MCF 10A (cell line): Measurements from ENCODE around the gene LEMD2. TPM values are rescaled to one million over a fixed set of nuclear protein-coding genes. Genes with fewer than 3 reads are reported as not detected.

ENCODE experiments used
- BruUV-seq: library from RNA; stranded (reverse); fragments of 400-500 nt; replicated peaks from 2 replicates; lab custom pipeline; 2021; lab: Mats Ljungman, UMichigan
- CTCF ChIA-PET: fragments of 300-600 bp; sonication (Branson Sonifier 250); formaldehyde crosslinking; extraction: SDS; loops from one replicate; lab custom pipeline; 2021; ENCODE audit warnings: antibody characterized with exemption, inconsistent platforms; lab: Yijun Ruan, JAX
- POLR2A ChIA-PET: fragments of 300-600, 350-650 bp; sonication (Branson Sonifier 250); formaldehyde crosslinking; extraction: SDS; loops from one replicate; lab custom pipeline; 2020; ENCODE audit warnings: antibody characterized with exemption, inconsistent platforms; lab: Yijun Ruan, JAX
- DNase-seq: peaks from one replicate; pipeline ENCODE4 v3.0.0-alpha.2; 2018; ENCODE audit not compliant: unreplicated experiment
- H3K27ac Mint-ChIP-seq: one replicate; pipeline ENCODE4 v1.8.0; 2022; ENCODE audit warnings: mild to moderate bottlenecking, low read depth, mixed read lengths; ENCODE audit not compliant: unreplicated experiment
- H3K27me3 Mint-ChIP-seq: one replicate; pipeline ENCODE4 v1.8.0; 2022; ENCODE audit warnings: mixed read lengths; ENCODE audit not compliant: insufficient read depth, unreplicated experiment
- H3K36me3 Mint-ChIP-seq: one replicate; pipeline ENCODE4 v1.8.0; 2022; ENCODE audit warnings: mild to moderate bottlenecking, moderate library complexity, mixed read lengths; ENCODE audit not compliant: insufficient read depth, unreplicated experiment
- H3K4me1 Mint-ChIP-seq: one replicate; pipeline ENCODE4 v1.8.0; 2022; ENCODE audit warnings: mixed read lengths; ENCODE audit not compliant: insufficient read depth, unreplicated experiment
- H3K4me3 Mint-ChIP-seq: one replicate; pipeline ENCODE4 v1.8.0; 2022; ENCODE audit warnings: mild to moderate bottlenecking, moderate library complexity, mixed read lengths; ENCODE audit not compliant: unreplicated experiment
- H3K9me3 Mint-ChIP-seq: one replicate; pipeline ENCODE4 v1.8.0; 2022; ENCODE audit warnings: mixed read lengths; ENCODE audit not compliant: unreplicated experiment
- CTCF ChIP-seq: fragments of 200-600 bp; IDR thresholded peaks from one replicate; pipeline ENCODE4 v1.8.0; 2022; ENCODE audit warnings: antibody characterized with exemption, mild to moderate bottlenecking; ENCODE audit not compliant: unreplicated experiment
- intact Hi-C: fragments of 100-400 bp; cut with micrococcal nuclease; formaldehyde crosslinking; loops from 2 replicates; pipeline ENCODE4 v1.14.1; 2022
- total RNA-seq: library from RNA; stranded (reverse); gene quantifications from 2 replicates; pipeline ENCODE4 v1.2.3, GENCODE V29; 2022

LEMD2 gene
- total RNA-seq, 1 experiment from 2014 or later, result 70.5 TPM

- POLR2A ChIA-PET, result no interaction called here
- Mint-ChIP-seq H3K27me3 (no peaks in the 10 kb centered on the region), H3K4me1 (no peaks in the 10 kb centered on the region), H3K4me3 (no peak overlapping the region), H3K9me3 (no peaks in the 10 kb centered on the region), H3K36me3 (peaks cover 4% of the 10 kb centered on the region), H3K27ac (no peak overlapping the region)
- BruUV-seq, result no TSS peak
- DNase-seq, result no peak
- intact Hi-C loops, result no loop called here
- CTCF ChIA-PET, result no interaction called here
- no peak for TF ChIP-seq CTCF
Measured at GRCh38 chr6:33733709-33734007, 55.3 kb downstream of the LEMD2 start.

GRCh38 chr6:33732817-33733708 is 55.9 kb downstream of the LEMD2 start:
- POLR2A ChIA-PET, result no interaction called here
- H3K27ac Mint-ChIP-seq, result no peak overlapping the region
- CTCF ChIA-PET, result interaction anchor here (0.7 kb wide), 1 partner anchor 17 kb away, joined by 4 read pairs; no protein-coding TSS in a partner anchor

GRCh38 chr6:33732385-33732784 is 56.5 kb downstream of the LEMD2 start:
- H3K9me3 Mint-ChIP-seq, result no peaks in the 10 kb centered on the region
- no TSS peak for BruUV-seq
- DNase-seq, result no peak
- ChIA-PET POLR2A (no interaction called here), CTCF (interaction anchor here (0.7 kb wide), 1 partner anchor 18 kb away, joined by 4 read pairs; no protein-coding TSS in a partner anchor)
- H3K4me3 Mint-ChIP-seq, result no peak overlapping the region
- H3K27ac Mint-ChIP-seq, result no peak overlapping the region
- no peak for TF ChIP-seq CTCF
- no peaks in the 10 kb centered on the region for H3K27me3 Mint-ChIP-seq
- no peaks in the 10 kb centered on the region for H3K4me1 Mint-ChIP-seq
- peaks cover 4% of the 10 kb centered on the region for H3K36me3 Mint-ChIP-seq
- intact Hi-C loops, result no loop called here

More at GRCh38 chr6:33732817-33733708, 55.9 kb downstream of the LEMD2 start:
- Mint-ChIP-seq H3K4me1 (no peaks in the 10 kb centered on the region), H3K9me3 (no peaks in the 10 kb centered on the region), H3K36me3 (peaks cover 4% of the 10 kb centered on the region), H3K4me3 (no peak overlapping the region), H3K27me3 (no peaks in the 10 kb centered on the region)
- no peak for DNase-seq
- BruUV-seq, result no TSS peak
- TF ChIP-seq CTCF, result no peak
- intact Hi-C loops, result no loop called here

GRCh38 chr6:33731751-33732282 is 57.1 kb downstream of the LEMD2 start:
- H3K9me3 Mint-ChIP-seq, result no peaks in the 10 kb centered on the region
- H3K4me3 Mint-ChIP-seq, result no peak overlapping the region

More at GRCh38 chr6:33731751-33732282, 57.1 kb downstream of the LEMD2 start:
- no peaks in the 10 kb centered on the region for H3K27me3 Mint-ChIP-seq
- ChIA-PET CTCF (interaction anchor here (0.6 to 1.6 kb wide), 2 partner anchors 14 to 29 kb away, joined by 3 to 6 read pairs; no protein-coding TSS in a partner anchor), POLR2A (no interaction called here)
- BruUV-seq, result no TSS peak
- no peak for TF ChIP-seq CTCF
- intact Hi-C loops, result no loop called here
- H3K27ac Mint-ChIP-seq, result no peak overlapping the region
- DNase-seq, result no peak
- H3K4me1 Mint-ChIP-seq, result no peaks in the 10 kb centered on the region
- H3K36me3 Mint-ChIP-seq, result peaks cover 4% of the 10 kb centered on the region
